Gastroesophageal sphincter (tissue), 3 donors: ENCODE data around the gene NUDT14.

Source experiments
- EP300 ChIP-seq: sonication (generic); formaldehyde crosslinking; IDR thresholded peaks from one replicate; pipeline ENCODE4 v1.6.1; 2017; ENCODE audit warnings: antibody characterized with exemption, mild to moderate bottlenecking
- POLR2A ChIP-seq, 2 donors: fragments of 450-650 bp; IDR thresholded peaks; one replicate each; pipeline ENCODE4 v1.6.1; 2017; ENCODE audit warnings: antibody characterized with exemption in 2 of 2, mild to moderate bottlenecking in 2 of 2, moderate library complexity in 1 of 2
- POLR2AphosphoS5 ChIP-seq: sonication (generic); formaldehyde crosslinking; IDR thresholded peaks from one replicate; pipeline ENCODE4 v1.6.1; 2017; ENCODE audit warnings: antibody characterized with exemption
- TF ChIP-seq, protein P1 (sequence below), 4 experiments: fragments of 200-600 bp in 2 of 4; fragments of 450-650 bp in 2 of 4; sonication (generic) in 1 of 4; IDR thresholded peaks; one replicate each; pipeline ENCODE4 v1.5.1; 2017 to 2019; ENCODE audit warnings: antibody characterized with exemption in 4 of 4, mild to moderate bottlenecking in 2 of 4, moderate library complexity in 2 of 4

GRCh38 chr14:105208738-105209075 is 27.6 kb upstream of the NUDT14 start:
- TF ChIP-seq, protein P1, sequence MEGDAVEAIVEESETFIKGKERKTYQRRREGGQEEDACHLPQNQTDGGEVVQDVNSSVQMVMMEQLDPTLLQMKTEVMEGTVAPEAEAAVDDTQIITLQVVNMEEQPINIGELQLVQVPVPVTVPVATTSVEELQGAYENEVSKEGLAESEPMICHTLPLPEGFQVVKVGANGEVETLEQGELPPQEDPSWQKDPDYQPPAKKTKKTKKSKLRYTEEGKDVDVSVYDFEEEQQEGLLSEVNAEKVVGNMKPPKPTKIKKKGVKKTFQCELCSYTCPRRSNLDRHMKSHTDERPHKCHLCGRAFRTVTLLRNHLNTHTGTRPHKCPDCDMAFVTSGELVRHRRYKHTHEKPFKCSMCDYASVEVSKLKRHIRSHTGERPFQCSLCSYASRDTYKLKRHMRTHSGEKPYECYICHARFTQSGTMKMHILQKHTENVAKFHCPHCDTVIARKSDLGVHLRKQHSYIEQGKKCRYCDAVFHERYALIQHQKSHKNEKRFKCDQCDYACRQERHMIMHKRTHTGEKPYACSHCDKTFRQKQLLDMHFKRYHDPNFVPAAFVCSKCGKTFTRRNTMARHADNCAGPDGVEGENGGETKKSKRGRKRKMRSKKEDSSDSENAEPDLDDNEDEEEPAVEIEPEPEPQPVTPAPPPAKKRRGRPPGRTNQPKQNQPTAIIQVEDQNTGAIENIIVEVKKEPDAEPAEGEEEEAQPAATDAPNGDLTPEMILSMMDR (IDR thresholded peaks at IDR 0.05): no peak
- no peak for TF ChIP-seq POLR2A (IDR thresholded peaks at IDR 0.05)
- TF ChIP-seq POLR2AphosphoS5: no peak
- TF ChIP-seq EP300: no peak
